ENCODE measurements around the gene PIGQ. TPM values are rescaled to one million over a fixed set of nuclear protein-coding genes. Genes with fewer than 3 reads are reported as not detected.
A peak's percentile ranks its signal among the peaks of the same experiment; 100 is the strongest.

PIGQ gene
- total and polyA plus RNA-seq, 2 of the 8 experiments (the other 6 are each of a cell fraction or from before 2014, with no cell fraction given): 36.0 to 49.2 TPM

GRCh38 chr16:577796-578195 is 8.0 kb downstream of the PIGQ start:
- CTCF ChIA-PET (ENCODE audit: partially characterized antibody): interaction anchor here (1.0 to 4.8 kb wide), 11 partner anchors 9 to 216 kb away, joined by 3 to 30 read pairs (median 6); no protein-coding TSS in a partner anchor
- Histone ChIP-seq H3K4me1 (replicated peaks in 1 of 4; ENCODE audit: control insufficient read depth in 3 of 4, insufficient read depth in 4 of 4, low read length in 3 of 4) (peaks cover 0 to 5% (median 2%) of the 10 kb centered on the region in 4 experiments; a peak in 4 of 7 replicates), H3K79me1 (ENCODE audit: low read depth, low read length) (no peaks in the 10 kb centered on the region)
- no peak for TF ChIP-seq TEAD4 (IDR thresholded peaks at IDR 0.05; ENCODE audit: low read depth, low read length)
- TF ChIP-seq ATF3 (IDR thresholded peaks at IDR 0.05; ENCODE audit: insufficient read depth, low read depth, low read length): no peak
- TF ChIP-seq TAF7 (optimal IDR thresholded peaks at IDR 0.05; ENCODE audit: borderline replicate concordance, low read depth, low read length): no peak
- TF ChIP-seq KDM4A (IDR thresholded peaks at IDR 0.05; ENCODE audit: low read depth, low read length, severe bottlenecking): no peak
- TF ChIP-seq FOSL1 (IDR thresholded peaks at IDR 0.05; ENCODE audit: insufficient read depth, low read depth, low read length): no peak
- no peak for TF ChIP-seq RAD21 (IDR thresholded peaks at IDR 0.05 in 1 of 2, conservative IDR thresholded peaks at IDR 0.05 in 1 of 2; ENCODE audit: low read depth in 2 of 2, low read length in 2 of 2)
- TF ChIP-seq CHD2 (IDR thresholded peaks at IDR 0.05; ENCODE audit: low read length): no peak
- TF ChIP-seq POLR2A (IDR thresholded peaks at IDR 0.05; ENCODE audit: control extremely low read depth in 1 of 2, low read depth in 2 of 2, low read length in 2 of 2): no peak
- no peak for TF ChIP-seq RNF2 (IDR thresholded peaks at IDR 0.05; ENCODE audit: borderline replicate concordance, low read depth, low read length, missing control alignments, poor library complexity, severe bottlenecking)
- TF ChIP-seq SIN3A (conservative IDR thresholded peaks at IDR 0.05 in 1 of 2, IDR thresholded peaks at IDR 0.05 in 1 of 2; ENCODE audit: low read depth in 1 of 2, low read length in 2 of 2): no peak
- no peak for TF ChIP-seq CHD1 (IDR thresholded peaks at IDR 0.05; ENCODE audit: low read depth, low read length)
- TF ChIP-seq KDM1A (IDR thresholded peaks at IDR 0.05; ENCODE audit: borderline replicate concordance, low read length): no peak
- no peak for TF ChIP-seq SIRT6 (IDR thresholded peaks at IDR 0.05; ENCODE audit: low read length)

More at GRCh38 chr16:577796-578195, 8.0 kb downstream of the PIGQ start:
- no peak overlapping the region for H3K56ac ChIP-seq (replicated peaks; ENCODE audit: insufficient read length, low read depth, low read length)
- POLR2A ChIA-PET (ENCODE audit: partially characterized antibody): interaction anchor here (1.2 to 7.9 kb wide), 4 partner anchors 10 to 55 kb away, joined by 3 to 58 read pairs (median 5); partner anchors contain the start of genes CAPN15, NHLRC4, PIGQ and WFIKKN1
- H3K36me3 ChIP-seq (ENCODE audit: control insufficient read depth in 2 of 4, insufficient read depth in 4 of 4, low read length in 3 of 4): peaks cover 0 to 16% (median 0%) of the 10 kb centered on the region in 4 experiments; a peak in 3 of 8 replicates
- no peak overlapping the region for H2BK120ac ChIP-seq (replicated peaks; ENCODE audit: low read depth, low read length)
- peak overlapping the region; percentile 79 for H4K8ac ChIP-seq (ENCODE audit: extremely low read depth, insufficient read depth, low read length)
- no peak overlapping the region; a peak in 1 of 4 replicates for H3K4me2 ChIP-seq (ENCODE audit: insufficient read depth in 1 of 2, low read depth in 2 of 2, low read length in 2 of 2)
- H3K23ac ChIP-seq (ENCODE audit: insufficient read length): no peak overlapping the region
- no peak overlapping the region for H3K4me3 ChIP-seq (ENCODE audit: extremely low read depth in 1 of 4, insufficient read depth in 2 of 4, low read depth in 3 of 4, low read length in 4 of 4)
- H3K79me2 ChIP-seq (ENCODE audit: control insufficient read depth in 1 of 2, insufficient read depth in 2 of 2, low read length in 2 of 2): no peaks in the 10 kb centered on the region
- no peak overlapping the region for H2AFZ ChIP-seq (ENCODE audit: low read length)
- no peak overlapping the region for H2BK15ac ChIP-seq (ENCODE audit: low read length)
- H3K4ac ChIP-seq (replicated peaks; ENCODE audit: insufficient read length, low read depth, low read length): no peak overlapping the region
- no peak overlapping the region for H2BK12ac ChIP-seq (ENCODE audit: low read depth, low read length)
- H3K27me3 ChIP-seq (replicated peaks in 1 of 4; ENCODE audit: control insufficient read depth in 3 of 4, extremely low read depth in 1 of 4, insufficient read depth in 3 of 4, low read length in 3 of 4): no peaks in the 10 kb centered on the region
- no peak for FAIRE-seq
- no peak overlapping the region for H3K18ac ChIP-seq (ENCODE audit: extremely low read depth, low read length)
- no peak overlapping the region for H2AK5ac ChIP-seq (ENCODE audit: low read depth, low read length)
- H2BK5ac ChIP-seq (ENCODE audit: low read depth, low read length): no peak overlapping the region
- no peak overlapping the region for H3K27ac ChIP-seq (ENCODE audit: low read depth, low read length)
- no peak overlapping the region for H2BK20ac ChIP-seq (ENCODE audit: low read length)
- no peak overlapping the region for H4K5ac ChIP-seq (ENCODE audit: insufficient read length, low read depth, low read length)
- H3K14ac ChIP-seq (ENCODE audit: insufficient read length): no peak overlapping the region
- no peaks in the 10 kb centered on the region for H3K23me2 ChIP-seq (ENCODE audit: low read depth, low read length)
- no peak overlapping the region for H3K9ac ChIP-seq (replicated peaks in 1 of 4; ENCODE audit: extremely low read depth in 1 of 4, low read depth in 3 of 4, low read length in 3 of 4)
- DNase-seq (ENCODE audit: low read depth in 1 of 2, low spot score in 2 of 2): no peak
- no peaks in the 10 kb centered on the region for H3K9me3 ChIP-seq (ENCODE audit: insufficient read depth in 2 of 2, low read depth in 1 of 2, low read length in 1 of 2)
- 87% methylated on average over 11 of the region's 13 CpGs; no CpG with 5 or more reads in 1 of the 2 experiments for WGBS, 2 experiments (ENCODE audit: extremely low coverage in 1 of 2, insufficient coverage in 1 of 2, insufficient read length in 1 of 2, insufficient replicate concordance in 2 of 2, low coverage in 1 of 2, low lambda C conversion rate in 2 of 2, missing lambda C conversion rate in 1 of 2)
- H4K20me1 ChIP-seq (replicated peaks in 1 of 2; ENCODE audit: control insufficient read depth in 1 of 2, insufficient read depth in 2 of 2, low read length in 2 of 2): peaks cover 0 to 12% of the 10 kb centered on the region in 2 experiments
- no peak overlapping the region for H4K91ac ChIP-seq (replicated peaks; ENCODE audit: insufficient read length, low read length)

Data from H1 (cell line).